ENCODE measurements around the gene SAMD13.

GRCh38 chr1:84345220-84345619 lies 43.7 kb downstream of the SAMD13 start:
- TF ChIP-seq, protein P1, sequence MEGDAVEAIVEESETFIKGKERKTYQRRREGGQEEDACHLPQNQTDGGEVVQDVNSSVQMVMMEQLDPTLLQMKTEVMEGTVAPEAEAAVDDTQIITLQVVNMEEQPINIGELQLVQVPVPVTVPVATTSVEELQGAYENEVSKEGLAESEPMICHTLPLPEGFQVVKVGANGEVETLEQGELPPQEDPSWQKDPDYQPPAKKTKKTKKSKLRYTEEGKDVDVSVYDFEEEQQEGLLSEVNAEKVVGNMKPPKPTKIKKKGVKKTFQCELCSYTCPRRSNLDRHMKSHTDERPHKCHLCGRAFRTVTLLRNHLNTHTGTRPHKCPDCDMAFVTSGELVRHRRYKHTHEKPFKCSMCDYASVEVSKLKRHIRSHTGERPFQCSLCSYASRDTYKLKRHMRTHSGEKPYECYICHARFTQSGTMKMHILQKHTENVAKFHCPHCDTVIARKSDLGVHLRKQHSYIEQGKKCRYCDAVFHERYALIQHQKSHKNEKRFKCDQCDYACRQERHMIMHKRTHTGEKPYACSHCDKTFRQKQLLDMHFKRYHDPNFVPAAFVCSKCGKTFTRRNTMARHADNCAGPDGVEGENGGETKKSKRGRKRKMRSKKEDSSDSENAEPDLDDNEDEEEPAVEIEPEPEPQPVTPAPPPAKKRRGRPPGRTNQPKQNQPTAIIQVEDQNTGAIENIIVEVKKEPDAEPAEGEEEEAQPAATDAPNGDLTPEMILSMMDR (IDR thresholded peaks at IDR 0.05) = no peak
- TF ChIP-seq POLR2A (IDR thresholded peaks at IDR 0.05) = no peak
